Measurements from ENCODE around the gene SCMH1.

SCMH1 gene
- long read RNA-seq, donor 1, partial matches to known transcripts = 0 of 1 reads
- long read RNA-seq, donor 1, other reads (novel, unspliced or antisense) = 0 of 1 reads
- long read RNA-seq, donor 2 = 0 reads
- long read RNA-seq, donor 3 = 0 reads
- long read RNA-seq, donor 4, partial matches to known transcripts = 0 of 1 reads
- long read RNA-seq, donor 4, other reads (novel, unspliced or antisense) = 0 of 1 reads
- long read RNA-seq, donor 5 = 0 reads
- long read RNA-seq, donor 6, partial matches to known transcripts = 0 of 2 reads
- long read RNA-seq, donor 6, other reads (novel, unspliced or antisense) = 0 of 2 reads
- long read RNA-seq, donor 7, partial matches to known transcripts = 6 of 6 reads
- long read RNA-seq, donor 7, other reads (novel, unspliced or antisense) = 0 of 6 reads
- long read RNA-seq, donor 8 = 0 reads

GRCh38 chr1:41241749-41242341, at the start of gene SCMH1:
Gene SCMH1, minus strand, starts transcription at chr1:41242306. Its CDS starts 56,173 bp downstream, at chr1:41186133.
- DNase-seq = peak; percentile 89

- no peak for DNase-seq
Measured at GRCh38 chr1:41291195-41291594, 49.1 kb upstream of the SCMH1 start.

- DNase-seq = no peak
Measured at GRCh38 chr1:41289196-41289595, 47.1 kb upstream of the SCMH1 start.

- no peak for DNase-seq
Measured at GRCh38 chr1:41286992-41287391, 44.9 kb upstream of the SCMH1 start.

- DNase-seq = no peak
Measured at GRCh38 chr1:41286486-41286885, 44.4 kb upstream of the SCMH1 start.

- no peak for DNase-seq
Measured at GRCh38 chr1:41285818-41286217, 43.7 kb upstream of the SCMH1 start.

GRCh38 chr1:41284121-41284520, 42.0 kb upstream of the SCMH1 start:
- no peak for DNase-seq

- DNase-seq = peak; percentile 47
Measured at GRCh38 chr1:41282679-41283317, 40.7 kb upstream of the SCMH1 start.

GRCh38 chr1:41281334-41281733, 39.2 kb upstream of the SCMH1 start:
- DNase-seq = no peak

GRCh38 chr1:41280202-41281032, 38.3 kb upstream of the SCMH1 start:
- DNase-seq = no peak

- DNase-seq = no peak
Measured at GRCh38 chr1:41278076-41278475, 36.0 kb upstream of the SCMH1 start.

- peak; percentile 26 for DNase-seq
Measured at GRCh38 chr1:41277371-41277975, 35.4 kb upstream of the SCMH1 start.

- no peak for DNase-seq
Measured at GRCh38 chr1:41275831-41276230, 33.7 kb upstream of the SCMH1 start.

- no peak for DNase-seq
Measured at GRCh38 chr1:41274752-41275545, 32.8 kb upstream of the SCMH1 start.

- no peak for DNase-seq
Measured at GRCh38 chr1:41272601-41273000, 30.5 kb upstream of the SCMH1 start.

- peak; percentile 52 for DNase-seq
Measured at GRCh38 chr1:41268154-41268770, 26.2 kb upstream of the SCMH1 start.

GRCh38 chr1:41261926-41262618, 20.0 kb upstream of the SCMH1 start:
- no peak for DNase-seq

- no peak for DNase-seq
Measured at GRCh38 chr1:41260768-41261167, 18.7 kb upstream of the SCMH1 start.

GRCh38 chr1:41259221-41259620, 17.1 kb upstream of the SCMH1 start:
- no peak for DNase-seq

GRCh38 chr1:41255978-41256377, 13.9 kb upstream of the SCMH1 start:
- DNase-seq = no peak
